HG02678 (cell line): ENCODE results near the gene RGS19.
"Not testable (repeated sequence)": the region's sequence is repeated elsewhere in the genome, so short reads cannot be mapped to it uniquely, and the experiment has no call there.

Source experiments
- ATAC-seq: cut with Tn5 transposase; IDR thresholded peaks from one replicate; pipeline ENCODE4 v1.9.1; 2021; ENCODE audit warnings: mild to moderate bottlenecking, moderate library complexity; ENCODE audit not compliant: unreplicated experiment

The RGS19 gene

DNA sequence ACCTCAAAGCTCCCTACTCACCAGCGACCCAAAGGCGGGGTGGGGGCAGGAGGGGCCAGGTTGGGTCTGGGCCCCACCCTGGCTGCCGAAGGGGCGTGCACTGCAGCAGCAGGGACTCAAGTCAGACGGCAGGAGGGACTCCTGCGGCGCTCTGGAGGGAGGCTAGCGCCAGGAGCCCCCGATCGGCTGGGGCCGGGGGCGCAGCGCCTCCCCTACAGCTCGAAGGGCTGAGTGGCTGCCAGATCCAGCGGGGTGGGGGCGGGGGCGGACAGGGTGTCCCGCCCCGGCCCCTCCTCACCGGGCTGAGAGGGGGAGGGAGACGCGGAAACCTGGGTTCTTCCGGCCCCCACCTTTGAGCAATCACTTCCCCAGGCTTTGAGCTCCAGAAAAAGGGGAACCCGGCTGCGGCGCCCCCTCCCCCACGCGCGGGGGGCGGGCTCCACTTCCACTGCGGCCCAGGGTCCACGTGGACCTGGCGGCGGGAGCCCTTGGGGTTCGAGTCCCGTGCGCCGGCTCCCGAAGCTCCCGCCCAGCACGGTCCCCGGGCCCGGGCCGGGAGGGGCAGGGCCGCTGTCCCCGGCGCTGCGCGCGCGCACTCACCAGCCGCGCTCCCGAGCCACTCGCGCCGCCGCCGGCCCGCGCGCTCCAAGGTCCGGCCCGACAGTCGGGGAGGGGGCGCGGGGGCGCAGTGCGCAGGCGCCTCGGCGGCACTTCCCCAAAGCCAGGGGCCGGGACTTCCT lies at the start of gene RGS19:
Gene RGS19 (minus strand): TSS at position 246 of the 740 bp plus-strand sequence. CDS start 2,632 bp downstream, outside the sequence.
- peak; percentile 38 for ATAC-seq

DNA sequence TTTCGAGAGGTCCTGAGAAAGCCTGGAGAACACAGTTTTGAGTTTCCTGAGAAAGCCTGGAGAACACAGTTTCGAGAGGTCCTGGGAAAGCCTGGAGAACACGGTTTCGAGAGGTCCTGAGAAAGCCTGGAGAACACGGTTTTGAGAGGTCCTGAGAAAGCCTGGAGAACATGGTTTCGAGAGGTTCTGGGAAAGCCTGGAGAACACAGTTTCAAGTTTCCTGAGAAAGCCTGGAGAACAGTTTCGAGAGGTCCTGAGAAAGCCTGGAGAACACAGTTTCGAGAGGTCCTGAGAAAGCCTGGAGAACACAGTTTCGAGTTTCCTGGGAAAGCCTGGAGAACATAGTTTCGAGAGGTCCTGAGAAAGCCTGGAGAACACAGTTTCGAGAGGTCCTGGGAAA lies 44.2 kb upstream of the RGS19 start:
- ATAC-seq, result not testable (repeated sequence)

GRCh38 chr20:64122927-64123326 lies 43.6 kb upstream of the RGS19 start:
- not testable (repeated sequence) for ATAC-seq

GRCh38 chr20:64121586-64121985 lies 42.3 kb upstream of the RGS19 start:
- no peak for ATAC-seq

- ATAC-seq, result no peak
Measured at GRCh38 chr20:64119681-64120341, 40.5 kb upstream of the RGS19 start.

- ATAC-seq, result no peak
Measured at GRCh38 chr20:64119301-64119680, 40.0 kb upstream of the RGS19 start.

DNA sequence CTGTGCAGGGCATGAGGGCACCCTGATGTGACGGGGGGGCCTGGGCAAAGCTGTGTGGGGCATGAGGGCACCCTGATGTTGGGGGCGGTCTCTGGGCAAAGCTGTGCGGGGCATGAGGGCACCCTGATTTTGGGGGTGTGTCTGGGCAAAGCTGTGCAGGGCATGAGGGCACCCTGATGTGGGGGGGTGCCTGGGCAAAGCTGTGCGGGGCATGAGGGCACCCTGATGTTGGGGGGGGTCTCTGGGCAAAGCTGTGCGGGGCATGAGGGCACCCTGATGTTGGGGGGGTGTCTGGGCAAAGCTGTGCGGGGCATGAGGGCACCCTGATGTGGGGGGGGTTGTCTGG lies 38.1 kb upstream of the RGS19 start:
- ATAC-seq, result not testable (repeated sequence)

- no peak for ATAC-seq
Measured at GRCh38 chr20:64116541-64117431, 37.5 kb upstream of the RGS19 start.

- no peak for ATAC-seq
Measured at GRCh38 chr20:64116016-64116415, 36.7 kb upstream of the RGS19 start.

- no peak for ATAC-seq
Measured at GRCh38 chr20:64115171-64115911, 36.0 kb upstream of the RGS19 start.

DNA sequence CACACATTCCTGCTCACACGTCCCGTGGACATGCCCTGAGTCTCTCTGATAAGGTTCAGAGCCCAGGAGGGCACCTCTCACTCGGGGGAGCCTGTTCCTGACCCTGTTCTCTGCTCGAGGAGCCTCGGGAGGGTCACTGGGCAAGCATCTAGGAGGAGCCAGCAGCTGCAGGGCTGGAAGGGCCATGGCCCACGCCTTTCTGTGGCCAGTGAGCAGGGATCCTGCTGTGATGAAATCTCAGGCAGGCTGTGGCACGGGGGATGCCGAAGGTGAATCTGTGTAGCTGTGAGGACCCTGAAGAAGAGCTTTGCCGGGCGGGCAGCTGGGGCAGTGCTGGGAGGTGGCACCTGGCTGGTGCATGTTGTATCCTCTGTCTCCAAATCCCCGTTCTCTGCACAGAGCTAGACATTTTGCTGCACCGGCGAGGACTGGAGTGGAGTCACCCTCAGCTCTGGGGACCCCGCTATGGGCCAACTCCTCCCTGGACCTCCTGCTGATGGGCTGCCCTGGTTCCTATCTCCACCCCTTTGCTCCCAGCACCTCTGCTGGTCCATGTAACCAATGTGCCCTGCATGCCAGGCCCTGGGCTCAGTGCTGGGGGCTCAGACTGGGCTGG lies 35.1 kb upstream of the RGS19 start:
- no peak for ATAC-seq

GRCh38 chr20:64113796-64114355 lies 34.6 kb upstream of the RGS19 start:
- ATAC-seq, result no peak

DNA sequence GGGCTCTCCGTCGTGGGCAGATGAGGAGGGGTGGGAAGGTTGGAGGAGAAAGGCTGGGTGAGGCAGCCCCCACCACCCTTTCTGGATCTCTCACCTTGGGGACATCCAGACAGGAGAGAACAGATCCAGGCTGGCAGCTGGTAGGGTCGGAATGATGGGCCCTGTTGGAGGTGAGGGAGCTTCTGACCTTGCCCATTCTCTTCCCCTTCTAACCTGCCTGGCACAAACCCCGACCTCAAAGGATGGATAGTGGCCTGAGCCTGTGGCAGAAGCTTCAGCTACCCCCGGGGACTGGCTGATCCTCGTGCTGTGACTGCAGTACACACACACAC lies 34.1 kb upstream of the RGS19 start:
- no peak for ATAC-seq

DNA sequence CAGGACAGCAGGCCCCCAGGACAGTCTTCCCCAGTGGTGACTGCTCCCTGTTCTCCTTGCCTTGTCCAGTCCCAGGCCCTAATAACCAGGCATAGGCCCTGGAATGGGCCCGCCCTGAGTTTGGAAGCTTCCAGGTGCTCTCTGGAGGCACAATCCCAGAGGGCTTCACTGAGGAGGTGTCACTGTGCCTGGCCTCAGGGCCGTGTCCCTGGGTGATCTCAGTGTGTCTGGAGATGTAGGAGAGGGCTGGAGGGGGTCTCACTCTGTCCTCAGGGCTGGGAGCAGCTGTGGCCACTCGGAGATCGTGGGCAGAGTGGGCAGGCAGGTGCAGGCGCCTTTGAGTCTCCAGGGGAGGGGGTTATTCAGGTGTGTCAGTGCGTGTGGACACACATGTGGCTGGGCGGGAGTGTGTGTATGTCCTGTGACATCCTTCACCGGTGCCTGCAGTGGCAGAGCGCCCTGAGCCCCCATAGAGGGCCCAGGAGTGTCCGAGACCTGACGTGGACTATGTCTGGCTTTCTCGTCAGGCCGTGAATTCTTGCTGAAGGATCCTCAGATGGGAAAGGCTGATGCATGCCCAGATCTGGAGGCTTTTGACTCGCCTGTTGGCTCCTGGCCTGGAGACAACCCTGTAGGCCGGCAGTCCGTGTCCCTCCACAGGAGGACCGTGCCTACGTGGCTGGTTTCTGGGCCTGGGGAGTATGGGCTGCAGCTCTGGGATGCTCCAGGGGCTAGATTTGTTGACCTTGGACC lies 33.5 kb upstream of the RGS19 start:
- ATAC-seq, result no peak

GRCh38 chr20:64111841-64112641 lies 32.7 kb upstream of the RGS19 start:
- ATAC-seq, result no peak

- ATAC-seq, result no peak
Measured at GRCh38 chr20:64110411-64111068, 31.2 kb upstream of the RGS19 start.

DNA sequence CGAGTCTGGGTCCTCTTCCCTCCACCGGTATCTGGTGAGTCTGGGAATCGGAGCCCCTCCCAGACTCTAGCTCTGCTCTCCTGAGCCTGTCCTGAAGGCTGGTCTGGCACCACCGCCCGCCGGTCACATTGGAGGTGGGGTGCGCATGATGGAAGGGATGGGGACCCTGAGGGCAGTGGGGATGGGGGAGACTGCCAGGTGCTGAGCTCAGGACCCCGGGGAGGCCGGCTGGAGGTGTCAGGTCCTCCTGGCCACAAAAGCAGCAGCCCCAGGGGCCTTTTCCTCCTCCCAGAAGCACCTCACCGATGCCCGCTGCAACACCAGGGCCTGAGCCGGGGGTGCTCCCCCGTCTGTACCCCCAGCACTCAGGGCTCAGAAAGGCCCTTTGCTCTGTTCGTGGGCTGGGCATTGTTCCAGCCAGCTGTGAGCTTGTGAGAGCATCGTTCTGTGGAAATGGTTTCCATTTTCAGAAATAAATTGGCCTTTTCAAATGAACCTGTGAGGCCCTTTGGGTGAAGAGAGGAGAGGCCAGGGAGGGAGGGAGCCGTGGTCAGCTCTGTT lies 30.6 kb upstream of the RGS19 start:
- ATAC-seq, result no peak
